Kidney (tissue), 14 donors: ENCODE results near the gene BTN1A1. TPM values are rescaled to one million over a fixed set of nuclear protein-coding genes. Genes with fewer than 3 reads are reported as not detected.

Source experiments
- DNase-seq, 5 donors: peaks; one replicate each; pipeline ENCODE4 v3.0.0-alpha.2; 2013 to 2020
- FAIRE-seq: peaks from 2 replicates; lab custom pipeline; 2012; peaks lifted over from hg19 to GRCh38; lab: Jason Lieb, UNC
- H3K27ac ChIP-seq, 2 donors: one replicate each; pipeline ENCODE4 v1.7.0; 2013; ENCODE audit warnings: low read depth in 2 of 2, low read length in 2 of 2, inconsistent platforms in 1 of 2
- H3K27me3 ChIP-seq: one replicate; pipeline ENCODE4 v1.7.1; 2013; ENCODE audit warnings: low read length, inconsistent platforms; ENCODE audit not compliant: control insufficient read depth, insufficient read depth
- H3K36me3 ChIP-seq, 3 donors: one replicate each; pipeline versions ENCODE4 v1.7.0 to v1.7.1; 2013; ENCODE audit warnings: low read length in 3 of 3, control low read depth in 1 of 3, inconsistent platforms in 1 of 3; ENCODE audit not compliant: insufficient read depth in 3 of 3, control insufficient read depth in 2 of 3
- H3K4me1 ChIP-seq, 3 donors: one replicate each; pipeline versions ENCODE4 v1.7.0 to v1.7.1; 2013; ENCODE audit warnings: low read length in 3 of 3, inconsistent platforms in 1 of 3, low read depth in 1 of 3; ENCODE audit not compliant: control insufficient read depth in 2 of 3, insufficient read depth in 2 of 3
- H3K4me3 ChIP-seq, 3 donors: one replicate each; pipeline versions ENCODE4 v1.7.0 to v1.8.1; 2013; ENCODE audit warnings: low read length in 3 of 3, control low read depth in 1 of 3, inconsistent platforms in 1 of 3
- H3K9ac ChIP-seq, 3 donors: one replicate each; pipeline versions ENCODE4 v1.7.0 to v1.7.1; 2013; ENCODE audit warnings: low read length in 3 of 3, control low read depth in 1 of 3, inconsistent platforms in 1 of 3
- H3K9me3 ChIP-seq, 3 donors: one replicate each; pipeline versions ENCODE4 v1.7.0 to v1.7.1; 2013; ENCODE audit warnings: low read length in 3 of 3, control low read depth in 1 of 3, inconsistent platforms in 1 of 3; ENCODE audit not compliant: control insufficient read depth in 2 of 3, insufficient read depth in 1 of 3
- CTCF ChIP-seq: IDR thresholded peaks from 3 replicates; pipeline ENCODE4 v1.5.1; 2012; ENCODE audit warnings: mild to moderate bottlenecking, moderate library complexity, borderline replicate concordance; ENCODE audit not compliant: insufficient read depth; ENCODE audit errors: extremely low read depth
- intact Hi-C: fragments of 100-400 bp; cut with DNase I; formaldehyde crosslinking; loops from one replicate; pipeline ENCODE4 v1.11.1; 2022
- polyA plus RNA-seq: library from polyadenylated mRNA; stranded (reverse); fragments of 350-450 nt; fragmentation: Illumina TruSeq; extraction: RNeasy Lipid Tissue Mini Kit (QIAGEN cat#74804); gene quantifications from one replicate; pipeline ENCODE4 v1.2.3, GENCODE V29; 2014; ENCODE audit warnings: low read depth, low replicate concordance; ENCODE audit not compliant: insufficient read depth
- total RNA-seq: library from RNA; stranded (reverse); fragmentation: NEBNext Ultra II Directional; extraction: Animal tissue kit (Norgen Biotek cat#: 25700); gene quantifications from one replicate; pipeline ENCODE4 v1.2.1, GENCODE V29; 2021
- donor health status: control.
- donor health status: control.
- donor health status: control.
- donor health status: control.
- donor health status: control.
- donor health status: DM: yes; HTN: yes; CAD: no.
- donor health status: Normal renal cell carcinoma (clear cell type).

Gene BTN1A1
- total and polyA plus RNA-seq, 2 donors from 2014 or later, result 0.09 TPM; not detected in 1

- no peak overlapping the region for H3K4me3 ChIP-seq
- no peak for TF ChIP-seq CTCF
- H3K27ac ChIP-seq, result no peak overlapping the region
- no peaks in the 10 kb centered on the region for H3K36me3 ChIP-seq
- DNase-seq (no peak), FAIRE-seq (no peak)
- no peaks in the 10 kb centered on the region for H3K27me3 ChIP-seq
- H3K4me1 ChIP-seq, result peaks cover 0 to 4% (median 2%) of the 10 kb centered on the region in 3 donors
- no peaks in the 10 kb centered on the region for H3K9me3 ChIP-seq
- intact Hi-C loops, result no loop called here
- H3K9ac ChIP-seq, result no peak overlapping the region
Observed at GRCh38 chr6:26525838-26526237, 25.7 kb downstream of the BTN1A1 start.

DNA sequence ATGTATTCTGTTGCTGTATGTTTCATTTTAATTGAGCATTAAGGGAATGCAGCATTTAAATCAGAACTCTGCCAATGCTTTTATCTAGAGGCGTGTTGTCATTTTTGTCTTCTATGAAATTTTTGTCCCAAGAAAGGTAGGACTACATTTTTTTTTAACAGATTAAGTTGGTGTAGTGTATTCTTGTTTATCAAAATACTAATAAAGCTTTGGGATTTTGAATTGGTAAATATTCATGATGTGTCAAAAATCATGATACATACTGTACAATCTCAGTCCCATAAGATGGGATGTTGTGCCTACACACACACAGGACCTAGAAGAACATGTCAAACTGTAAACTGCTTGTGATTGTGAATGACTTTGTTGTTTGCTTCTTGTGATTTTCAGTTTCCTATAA is 26.8 kb downstream of the BTN1A1 start:
- peaks cover 0 to 4% (median 2%) of the 10 kb centered on the region in 3 donors for H3K4me1 ChIP-seq
- FAIRE-seq, result no peak
- H3K27ac ChIP-seq, result no peak overlapping the region
- no peaks in the 10 kb centered on the region for H3K27me3 ChIP-seq
- H3K9ac ChIP-seq, result no peak overlapping the region
- DNase-seq, result no peak
- no peak overlapping the region for H3K4me3 ChIP-seq
- H3K36me3 ChIP-seq, result no peaks in the 10 kb centered on the region
- intact Hi-C loops, result no loop called here
- TF ChIP-seq CTCF, result no peak
- H3K9me3 ChIP-seq, result no peaks in the 10 kb centered on the region

- intact Hi-C loops, result no loop called here
- no peak overlapping the region for H3K4me3 ChIP-seq
- no peak for TF ChIP-seq CTCF
- H3K27me3 ChIP-seq, result no peaks in the 10 kb centered on the region
- no peak for DNase-seq
- H3K36me3 ChIP-seq, result no peaks in the 10 kb centered on the region
- H3K9me3 ChIP-seq, result no peaks in the 10 kb centered on the region
- H3K9ac ChIP-seq, result no peak overlapping the region
- H3K27ac ChIP-seq, result no peak overlapping the region
- peaks cover 0 to 6% (median 0%) of the 10 kb centered on the region in 3 donors for H3K4me1 ChIP-seq
- no peak for FAIRE-seq
Observed at GRCh38 chr6:26530203-26530602, 30.1 kb downstream of the BTN1A1 start.

DNA sequence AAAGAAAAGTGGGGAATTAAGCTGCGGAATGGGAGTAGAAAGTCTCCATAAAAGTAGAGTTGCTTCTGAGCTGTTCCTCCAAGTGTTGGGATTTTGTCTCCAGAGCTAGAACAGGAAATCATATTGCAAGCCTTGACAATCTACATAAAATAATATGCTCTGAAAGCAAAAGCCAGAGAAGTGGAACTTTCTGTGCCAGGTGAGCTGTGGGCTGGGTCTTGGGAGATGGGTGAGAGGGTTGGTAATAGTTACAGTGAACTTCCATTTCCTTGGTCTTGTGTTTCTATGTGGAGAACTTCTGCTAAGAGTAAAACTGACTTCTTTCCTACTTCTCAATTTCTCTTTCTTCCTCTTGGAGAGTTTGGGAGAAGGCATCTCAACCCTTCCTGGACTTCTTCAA is 31.8 kb downstream of the BTN1A1 start:
- no peak for DNase-seq
- intact Hi-C loops, result no loop called here
- no peaks in the 10 kb centered on the region for H3K27me3 ChIP-seq
- H3K4me3 ChIP-seq, result no peak overlapping the region
- H3K9me3 ChIP-seq, result no peaks in the 10 kb centered on the region
- peaks cover 6 to 8% (median 6%) of the 10 kb centered on the region in 3 donors for H3K4me1 ChIP-seq
- H3K27ac ChIP-seq, result no peak overlapping the region
- no peak overlapping the region for H3K9ac ChIP-seq
- FAIRE-seq, result no peak
- TF ChIP-seq CTCF, result no peak
- no peaks in the 10 kb centered on the region for H3K36me3 ChIP-seq
